D721Med (cell line): ENCODE data around the gene KIF6.

Experiments used
- DNase-seq: peaks from one replicate; pipeline ENCODE4 v3.0.0; 2011; ENCODE audit warnings: low spot score; ENCODE audit not compliant: insufficient read length
- FAIRE-seq: peaks from 2 replicates; lab custom pipeline; 2011; peaks lifted over from hg19 to GRCh38; lab: Jason Lieb, UNC
- TF ChIP-seq, protein P1 (sequence below): IDR thresholded peaks from 2 replicates; pipeline ENCODE4 v1.5.1; 2012; ENCODE audit warnings: mild to moderate bottlenecking, control low read depth; ENCODE audit not compliant: insufficient read depth; ENCODE audit errors: missing control alignments

The KIF6 gene

DNA sequence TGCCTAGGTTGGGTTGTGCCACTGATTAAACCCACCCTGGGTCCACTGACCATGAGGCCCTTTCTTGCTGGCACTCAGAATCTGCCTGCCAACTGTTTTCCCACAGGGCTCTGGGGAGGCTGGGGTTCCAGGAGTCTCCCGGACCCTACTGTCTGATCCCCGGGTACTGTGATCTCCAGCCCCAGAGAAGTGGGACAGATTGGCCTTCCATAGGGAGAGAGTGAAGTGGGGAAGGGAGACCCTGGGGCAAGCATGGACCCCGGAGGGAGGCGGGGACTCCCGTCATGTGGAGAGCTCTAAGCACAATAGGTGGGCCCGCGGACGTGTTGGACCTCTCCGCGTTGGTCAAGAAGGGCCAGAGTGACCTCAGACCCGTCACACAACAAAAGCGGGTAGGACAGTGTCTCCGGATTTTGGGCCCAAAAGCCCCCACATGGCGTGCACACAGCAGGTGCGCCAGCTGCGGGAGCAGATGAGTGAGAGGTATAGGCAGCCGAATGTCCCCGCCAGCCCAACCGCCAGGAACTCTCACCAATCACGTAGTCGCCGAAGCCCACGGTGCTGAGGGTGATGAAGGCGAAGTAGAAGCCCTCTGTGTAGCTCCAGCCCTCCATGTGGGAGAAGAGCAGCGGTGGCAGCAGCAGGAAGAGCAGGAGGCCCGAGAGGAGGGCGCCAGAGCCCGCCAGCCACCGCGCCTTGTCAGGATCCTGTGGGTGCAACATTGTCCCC, 421.6 kb downstream of the KIF6 start:
- DNase-seq (no peak), FAIRE-seq (no peak)
- TF ChIP-seq, protein P1, sequence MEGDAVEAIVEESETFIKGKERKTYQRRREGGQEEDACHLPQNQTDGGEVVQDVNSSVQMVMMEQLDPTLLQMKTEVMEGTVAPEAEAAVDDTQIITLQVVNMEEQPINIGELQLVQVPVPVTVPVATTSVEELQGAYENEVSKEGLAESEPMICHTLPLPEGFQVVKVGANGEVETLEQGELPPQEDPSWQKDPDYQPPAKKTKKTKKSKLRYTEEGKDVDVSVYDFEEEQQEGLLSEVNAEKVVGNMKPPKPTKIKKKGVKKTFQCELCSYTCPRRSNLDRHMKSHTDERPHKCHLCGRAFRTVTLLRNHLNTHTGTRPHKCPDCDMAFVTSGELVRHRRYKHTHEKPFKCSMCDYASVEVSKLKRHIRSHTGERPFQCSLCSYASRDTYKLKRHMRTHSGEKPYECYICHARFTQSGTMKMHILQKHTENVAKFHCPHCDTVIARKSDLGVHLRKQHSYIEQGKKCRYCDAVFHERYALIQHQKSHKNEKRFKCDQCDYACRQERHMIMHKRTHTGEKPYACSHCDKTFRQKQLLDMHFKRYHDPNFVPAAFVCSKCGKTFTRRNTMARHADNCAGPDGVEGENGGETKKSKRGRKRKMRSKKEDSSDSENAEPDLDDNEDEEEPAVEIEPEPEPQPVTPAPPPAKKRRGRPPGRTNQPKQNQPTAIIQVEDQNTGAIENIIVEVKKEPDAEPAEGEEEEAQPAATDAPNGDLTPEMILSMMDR, result no peak

DNA sequence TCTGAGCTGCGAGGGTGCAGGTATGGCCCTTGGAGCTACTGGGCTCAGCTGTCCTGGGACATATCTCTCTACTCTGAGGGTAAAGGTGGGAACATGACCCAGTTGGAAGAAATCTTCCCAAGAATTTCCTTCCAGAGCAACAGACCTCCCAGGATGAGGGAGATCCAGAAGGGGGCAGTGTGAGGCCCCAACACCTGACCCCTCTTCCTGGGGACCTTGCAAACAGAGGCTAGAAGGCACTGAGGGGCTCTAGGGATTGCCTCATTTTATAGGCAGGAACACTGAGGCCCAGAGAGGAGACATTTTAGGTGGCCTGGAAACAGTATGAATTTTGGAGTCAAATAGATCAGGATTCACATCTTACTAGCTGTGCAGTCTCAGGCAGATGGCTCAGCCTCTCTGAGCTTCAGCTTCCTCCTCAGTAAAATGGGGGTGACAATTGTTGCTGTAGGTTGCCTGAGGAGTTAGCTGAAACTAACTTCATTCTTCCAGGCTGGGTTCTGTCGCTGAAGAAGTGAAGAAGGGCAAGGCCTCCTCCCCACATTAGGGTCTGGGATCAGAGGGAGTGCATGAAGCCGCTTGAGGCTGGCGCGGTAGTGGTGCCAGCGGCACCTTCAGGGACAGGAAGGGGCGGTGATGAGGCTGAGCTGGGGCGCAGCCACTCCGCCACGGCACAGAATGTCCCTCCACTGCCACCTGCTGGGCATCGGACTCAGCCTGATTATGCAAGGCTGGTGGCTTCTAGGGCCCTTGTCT, 422.4 kb downstream of the KIF6 start:
- FAIRE-seq (no peak), DNase-seq (peak; percentile 94)
- TF ChIP-seq, protein P1, result peak; percentile 85

DNA sequence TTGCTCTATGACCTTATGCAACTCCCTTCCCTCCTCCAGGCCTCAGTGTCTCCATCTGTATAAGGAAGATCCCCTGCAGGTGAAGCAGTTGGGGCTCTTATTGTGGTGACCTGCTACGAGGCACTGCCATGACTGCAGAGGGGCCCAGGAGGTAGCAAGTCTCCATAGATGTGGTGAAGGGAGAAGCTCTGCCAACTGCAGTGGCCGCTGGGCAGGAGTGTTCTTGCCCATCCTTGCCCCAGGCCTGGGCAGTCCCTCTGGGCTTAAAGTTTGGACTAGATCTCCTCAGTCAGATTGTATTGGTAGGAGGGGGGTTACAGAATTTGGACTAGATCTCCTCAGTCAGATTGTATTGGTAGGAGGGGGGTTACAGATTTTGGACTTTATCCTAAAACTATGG, 423.2 kb downstream of the KIF6 start:
- TF ChIP-seq, protein P1, result no peak
- DNase-seq (no peak), FAIRE-seq (no peak)

DNA sequence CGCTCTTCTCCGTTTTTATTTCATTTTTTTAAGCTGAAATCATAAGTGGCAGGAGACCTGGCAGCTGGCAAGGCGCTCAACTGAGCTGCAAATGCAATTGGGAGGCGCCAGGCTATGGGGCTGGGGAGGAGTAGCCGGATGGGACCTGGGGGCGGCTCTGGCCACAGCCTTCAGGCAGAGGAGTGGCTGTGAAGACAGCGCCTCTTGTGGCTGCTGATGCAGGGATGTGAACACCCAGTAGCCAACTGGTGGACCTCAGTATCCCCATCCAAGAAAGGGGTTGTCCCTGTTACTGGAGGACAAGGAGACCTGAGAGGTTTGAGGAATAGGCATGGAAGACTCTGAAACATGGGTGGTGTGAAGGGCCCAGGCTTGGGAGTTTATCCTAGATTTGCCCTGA, 423.6 kb downstream of the KIF6 start:
- FAIRE-seq (no peak), DNase-seq (no peak)
- TF ChIP-seq, protein P1, result peak; percentile 23

DNA sequence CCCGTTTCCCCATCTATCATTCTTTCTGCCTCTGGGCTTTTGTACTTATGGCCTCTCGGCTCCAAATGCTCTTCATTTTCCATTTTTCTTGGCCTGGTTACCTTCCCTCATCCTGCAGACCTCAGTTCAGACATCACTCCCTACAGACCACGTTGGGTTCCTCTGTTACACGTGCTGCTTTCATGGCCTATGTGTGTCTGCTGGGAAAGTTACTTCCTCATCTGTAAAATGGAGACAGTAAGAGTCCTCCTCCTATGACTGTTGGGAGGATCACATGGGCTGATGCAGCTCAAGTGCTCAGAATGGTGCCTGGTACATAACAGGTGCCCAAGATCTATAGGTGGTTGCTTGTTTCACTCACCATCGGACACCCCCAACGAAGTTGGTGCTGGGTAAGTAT, 424.5 kb downstream of the KIF6 start:
- DNase-seq (no peak), FAIRE-seq (no peak)
- TF ChIP-seq, protein P1, result no peak

DNA sequence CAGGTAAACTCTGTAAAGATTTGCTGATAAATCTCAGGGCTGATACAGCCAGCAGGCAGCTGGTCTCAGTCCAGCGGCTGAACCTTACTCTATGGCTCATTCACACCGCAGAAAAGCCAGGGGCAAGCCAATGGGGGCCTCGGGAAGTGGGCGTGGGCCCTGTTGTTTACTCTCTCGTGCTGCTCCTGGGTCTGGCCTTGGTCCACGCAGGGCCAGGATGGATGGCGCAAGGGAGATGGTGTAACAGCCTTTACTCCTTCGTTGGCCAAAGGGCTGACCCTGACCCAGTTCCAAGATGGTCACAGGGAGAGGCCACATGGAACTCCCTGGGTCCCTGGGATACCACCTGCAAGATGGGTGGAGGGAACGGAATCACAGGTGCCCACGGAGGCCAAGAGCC, 427.1 kb downstream of the KIF6 start:
- TF ChIP-seq, protein P1, result no peak
- DNase-seq (no peak), FAIRE-seq (no peak)
